ENCODE results near the gene GRM8. TPM values are rescaled to one million over a fixed set of nuclear protein-coding genes. Genes with fewer than 3 reads are reported as not detected.

Gene GRM8
- total RNA-seq, result not detected

GRCh38 chr7:127252778-127253280 lies at the start of gene GRM8:
Gene GRM8, minus strand, starts transcription at chr7:127252941.
- Mint-ChIP-seq H3K4me3 (peak within 1 kb of the TSS; percentile 76), H3K27ac (no peak within 1 kb of the TSS), H3K27me3 (ENCODE audit: low read depth) (peaks cover 62% of the 10 kb centered on the region), H3K4me1 (ENCODE audit: low read depth) (peaks cover 14% of the 10 kb centered on the region), H3K36me3 (ENCODE audit: low read depth) (no peaks in the 10 kb centered on the region), H3K9me3 (no peaks in the 10 kb centered on the region)
- peak; percentile 7 for DNase-seq
- CTCF ChIA-PET, result interaction anchor here (1.5 to 2.3 kb wide), 2 partner anchors 19 to 451 kb away, joined by 3 to 8 read pairs; no protein-coding TSS in a partner anchor
- intact Hi-C loops (cut with micrococcal nuclease), result loop anchor here (2.0 to 10.0 kb wide), 6 partner anchors 139 to 952 kb away; partner anchors contain the start of genes ARF5, GCC1 and ZNF800

GRCh38 chr7:127290801-127291361 lies 38.1 kb upstream of the GRM8 start:
- CTCF ChIA-PET, result no interaction called here

GRCh38 chr7:127290116-127290655 lies 37.4 kb upstream of the GRM8 start:
- intact Hi-C loops (cut with micrococcal nuclease), result no loop called here
- CTCF ChIA-PET, result no interaction called here
- no peak overlapping the region for H3K27ac Mint-ChIP-seq
- no peak for DNase-seq
- H3K27me3 Mint-ChIP-seq (ENCODE audit: low read depth), result peaks cover 8% of the 10 kb centered on the region
- H3K36me3 Mint-ChIP-seq (ENCODE audit: low read depth), result no peaks in the 10 kb centered on the region
- H3K4me1 Mint-ChIP-seq (ENCODE audit: low read depth), result no peaks in the 10 kb centered on the region
- no peak overlapping the region for H3K4me3 Mint-ChIP-seq
- no peaks in the 10 kb centered on the region for H3K9me3 Mint-ChIP-seq

More at GRCh38 chr7:127290801-127291361, 38.1 kb upstream of the GRM8 start:
- Mint-ChIP-seq H3K36me3 (ENCODE audit: low read depth) (no peaks in the 10 kb centered on the region), H3K4me1 (ENCODE audit: low read depth) (no peaks in the 10 kb centered on the region), H3K9me3 (no peaks in the 10 kb centered on the region), H3K27ac (no peak overlapping the region), H3K4me3 (no peak overlapping the region), H3K27me3 (ENCODE audit: low read depth) (peaks cover 11% of the 10 kb centered on the region)
- intact Hi-C loops (cut with micrococcal nuclease), result no loop called here
- DNase-seq, result no peak

GRCh38 chr7:127287133-127287532 lies 34.4 kb upstream of the GRM8 start:
- no peaks in the 10 kb centered on the region for H3K4me1 Mint-ChIP-seq (ENCODE audit: low read depth)
- H3K4me3 Mint-ChIP-seq, result no peak overlapping the region
- no peaks in the 10 kb centered on the region for H3K9me3 Mint-ChIP-seq
- intact Hi-C loops (cut with micrococcal nuclease), result no loop called here
- no peaks in the 10 kb centered on the region for H3K36me3 Mint-ChIP-seq (ENCODE audit: low read depth)
- DNase-seq, result no peak
- H3K27me3 Mint-ChIP-seq (ENCODE audit: low read depth), result peaks cover 2% of the 10 kb centered on the region
- H3K27ac Mint-ChIP-seq, result no peak overlapping the region
- CTCF ChIA-PET, result no interaction called here

GRCh38 chr7:127270093-127270492 lies 17.4 kb upstream of the GRM8 start:
- intact Hi-C loops (cut with micrococcal nuclease), result no loop called here
- no peak for DNase-seq
- no peaks in the 10 kb centered on the region for H3K9me3 Mint-ChIP-seq
- no peaks in the 10 kb centered on the region for H3K4me1 Mint-ChIP-seq (ENCODE audit: low read depth)
- H3K27me3 Mint-ChIP-seq (ENCODE audit: low read depth), result peaks cover 31% of the 10 kb centered on the region
- no peak overlapping the region for H3K4me3 Mint-ChIP-seq
- no peak overlapping the region for H3K27ac Mint-ChIP-seq
- no peaks in the 10 kb centered on the region for H3K36me3 Mint-ChIP-seq (ENCODE audit: low read depth)
- CTCF ChIA-PET, result interaction anchor here (0.8 kb wide), 1 partner anchor 16 kb away, joined by 4 read pairs; no protein-coding TSS in a partner anchor

- no peak for DNase-seq
- Mint-ChIP-seq H3K4me1 (ENCODE audit: low read depth) (no peaks in the 10 kb centered on the region), H3K9me3 (no peaks in the 10 kb centered on the region), H3K4me3 (no peak overlapping the region), H3K27ac (no peak overlapping the region), H3K27me3 (ENCODE audit: low read depth) (peaks cover 18% of the 10 kb centered on the region), H3K36me3 (ENCODE audit: low read depth) (no peaks in the 10 kb centered on the region)
- CTCF ChIA-PET, result no interaction called here
- intact Hi-C loops (cut with micrococcal nuclease), result no loop called here
These were observed 13.3 kb upstream of the GRM8 start for GRCh38 chr7:127266047-127266446.

- Mint-ChIP-seq H3K36me3 (ENCODE audit: low read depth) (no peaks in the 10 kb centered on the region), H3K27ac (no peak overlapping the region), H3K4me1 (ENCODE audit: low read depth) (no peaks in the 10 kb centered on the region), H3K4me3 (no peak overlapping the region), H3K9me3 (no peaks in the 10 kb centered on the region), H3K27me3 (ENCODE audit: low read depth) (peaks cover 9% of the 10 kb centered on the region)
- intact Hi-C loops (cut with micrococcal nuclease), result no loop called here
- no peak for DNase-seq
- CTCF ChIA-PET, result no interaction called here
These were observed 11.5 kb upstream of the GRM8 start for GRCh38 chr7:127264219-127264618.

GRCh38 chr7:127258111-127258510 lies 5.4 kb upstream of the GRM8 start:
- CTCF ChIA-PET, result interaction anchor here (0.7 to 1.1 kb wide), 2 partner anchors 41 to 79 kb away, joined by 3 read pairs; no protein-coding TSS in a partner anchor
- H3K27ac Mint-ChIP-seq, result no peak overlapping the region
- peaks cover 28% of the 10 kb centered on the region for H3K27me3 Mint-ChIP-seq (ENCODE audit: low read depth)
- H3K36me3 Mint-ChIP-seq (ENCODE audit: low read depth), result no peaks in the 10 kb centered on the region
- no peak for DNase-seq
- no peak overlapping the region for H3K4me3 Mint-ChIP-seq
- intact Hi-C loops (cut with micrococcal nuclease), result loop anchor here (10.0 kb wide), 1 partner anchor 947 kb away; no protein-coding TSS in a partner anchor
- H3K4me1 Mint-ChIP-seq (ENCODE audit: low read depth), result peaks cover 4% of the 10 kb centered on the region
- H3K9me3 Mint-ChIP-seq, result no peaks in the 10 kb centered on the region

- Mint-ChIP-seq H3K27ac (no peak overlapping the region), H3K9me3 (no peaks in the 10 kb centered on the region), H3K36me3 (ENCODE audit: low read depth) (no peaks in the 10 kb centered on the region), H3K4me1 (ENCODE audit: low read depth) (peaks cover 10% of the 10 kb centered on the region), H3K4me3 (no peak overlapping the region), H3K27me3 (ENCODE audit: low read depth) (peaks cover 33% of the 10 kb centered on the region)
- no peak for DNase-seq
- intact Hi-C loops (cut with micrococcal nuclease), result loop anchor here (10.0 kb wide), 1 partner anchor 948 kb away; no protein-coding TSS in a partner anchor
- CTCF ChIA-PET, result interaction anchor here (1.1 kb wide), 1 partner anchor 80 kb away, joined by 3 read pairs; no protein-coding TSS in a partner anchor
These were observed 4.3 kb upstream of the GRM8 start for GRCh38 chr7:127257086-127257485.

GRCh38 chr7:127256041-127256725 lies 3.4 kb upstream of the GRM8 start:
- Mint-ChIP-seq H3K27ac (no peak overlapping the region), H3K4me3 (no peak overlapping the region), H3K36me3 (ENCODE audit: low read depth) (no peaks in the 10 kb centered on the region), H3K9me3 (no peaks in the 10 kb centered on the region), H3K4me1 (ENCODE audit: low read depth) (peaks cover 16% of the 10 kb centered on the region), H3K27me3 (ENCODE audit: low read depth) (peaks cover 40% of the 10 kb centered on the region)
- intact Hi-C loops (cut with micrococcal nuclease), result loop anchor here (10.0 kb wide), 1 partner anchor 949 kb away; no protein-coding TSS in a partner anchor
- CTCF ChIA-PET, result interaction anchor here (0.9 kb wide), 1 partner anchor 864 kb away, joined by 3 read pairs; no protein-coding TSS in a partner anchor
- no peak for DNase-seq

GRCh38 chr7:127254163-127254684 lies 1.5 kb upstream of the GRM8 start:
- no peak for DNase-seq
- Mint-ChIP-seq H3K9me3 (no peaks in the 10 kb centered on the region), H3K4me3 (no peak overlapping the region), H3K36me3 (ENCODE audit: low read depth) (no peaks in the 10 kb centered on the region), H3K4me1 (ENCODE audit: low read depth) (peaks cover 18% of the 10 kb centered on the region), H3K27me3 (ENCODE audit: low read depth) (peaks cover 55% of the 10 kb centered on the region), H3K27ac (no peak overlapping the region)
- intact Hi-C loops (cut with micrococcal nuclease), result loop anchor here (1.0 to 10.0 kb wide), 7 partner anchors 93 to 951 kb away; partner anchors contain the start of genes ARF5, GCC1 and ZNF800
- CTCF ChIA-PET, result interaction anchor here (0.6 to 2.4 kb wide), 14 partner anchors 8 to 452 kb away, joined by 3 to 8 read pairs (median 4); no protein-coding TSS in a partner anchor
